Measurements from ENCODE around the gene KANTR. TPM values are rescaled to one million over a fixed set of nuclear protein-coding genes. Genes with fewer than 3 reads are reported as not detected.

KANTR gene
- total RNA-seq, 1 experiment from 2014 or later, result 7.7 TPM

DNA sequence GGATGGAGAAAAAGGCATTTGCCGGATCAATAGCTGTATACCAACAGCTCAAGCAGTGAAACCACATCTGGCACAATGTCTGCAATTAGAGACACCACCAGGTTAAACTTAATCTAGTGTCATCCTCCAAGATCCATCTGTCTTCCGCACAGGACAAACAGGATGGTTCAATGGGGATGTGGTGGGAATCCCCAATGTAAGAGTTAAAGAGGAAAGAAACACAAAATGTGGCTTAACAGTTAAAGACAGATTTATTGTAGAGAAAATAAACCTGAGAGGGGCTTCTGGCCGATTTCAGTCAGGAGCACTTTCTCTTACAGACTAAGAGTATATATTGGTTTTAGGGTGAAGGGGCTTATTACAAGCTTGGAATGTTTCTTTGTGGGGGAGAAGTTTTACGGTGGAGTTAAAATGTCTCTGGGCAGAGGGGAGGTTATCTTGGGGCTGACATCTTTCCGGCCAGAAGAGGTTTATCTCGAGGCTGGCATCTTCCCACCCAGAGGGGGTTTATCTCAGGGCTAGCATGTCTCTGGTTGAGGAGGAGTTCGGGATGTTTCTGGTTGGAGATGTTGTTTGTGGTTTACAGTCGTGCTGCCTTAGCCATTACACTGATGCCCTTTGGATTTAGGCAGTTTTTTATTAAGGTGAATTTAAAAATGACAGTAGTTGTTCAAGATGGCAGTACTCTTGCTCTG, 61.7 kb downstream of the KANTR start:
- TF ChIP-seq, protein P1, sequence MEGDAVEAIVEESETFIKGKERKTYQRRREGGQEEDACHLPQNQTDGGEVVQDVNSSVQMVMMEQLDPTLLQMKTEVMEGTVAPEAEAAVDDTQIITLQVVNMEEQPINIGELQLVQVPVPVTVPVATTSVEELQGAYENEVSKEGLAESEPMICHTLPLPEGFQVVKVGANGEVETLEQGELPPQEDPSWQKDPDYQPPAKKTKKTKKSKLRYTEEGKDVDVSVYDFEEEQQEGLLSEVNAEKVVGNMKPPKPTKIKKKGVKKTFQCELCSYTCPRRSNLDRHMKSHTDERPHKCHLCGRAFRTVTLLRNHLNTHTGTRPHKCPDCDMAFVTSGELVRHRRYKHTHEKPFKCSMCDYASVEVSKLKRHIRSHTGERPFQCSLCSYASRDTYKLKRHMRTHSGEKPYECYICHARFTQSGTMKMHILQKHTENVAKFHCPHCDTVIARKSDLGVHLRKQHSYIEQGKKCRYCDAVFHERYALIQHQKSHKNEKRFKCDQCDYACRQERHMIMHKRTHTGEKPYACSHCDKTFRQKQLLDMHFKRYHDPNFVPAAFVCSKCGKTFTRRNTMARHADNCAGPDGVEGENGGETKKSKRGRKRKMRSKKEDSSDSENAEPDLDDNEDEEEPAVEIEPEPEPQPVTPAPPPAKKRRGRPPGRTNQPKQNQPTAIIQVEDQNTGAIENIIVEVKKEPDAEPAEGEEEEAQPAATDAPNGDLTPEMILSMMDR (conservative IDR thresholded peaks at IDR 0.05), result no peak

More for the DNA sequence above, 61.7 kb downstream of the KANTR start:
- H3K9me3 Mint-ChIP-seq, result peaks cover 67 to 71% of the 10 kb centered on the region in 2 experiments
- Histone ChIP-seq H3K27me3 (ENCODE audit: insufficient read depth, low read length) (no peaks in the 10 kb centered on the region), H2BK20ac (ENCODE audit: low read depth, low read length, poor library complexity, severe bottlenecking) (no peak overlapping the region), H4K5ac (ENCODE audit: insufficient read length, low read depth, low read length) (no peak overlapping the region), H3K4me1 (ENCODE audit: insufficient read depth, low read length) (no peaks in the 10 kb centered on the region), H2AFZ (ENCODE audit: low read length) (no peak overlapping the region), H3K79me1 (ENCODE audit: insufficient read depth, low read depth, low read length, poor library complexity, severe bottlenecking) (no peaks in the 10 kb centered on the region), H2BK5ac (ENCODE audit: insufficient read length, low read length) (no peak overlapping the region), H2BK15ac (ENCODE audit: low read depth, low read length) (no peak overlapping the region), H3K4ac (ENCODE audit: low read depth, low read length) (no peak overlapping the region), H3K79me2 (ENCODE audit: insufficient read depth, low read length) (no peaks in the 10 kb centered on the region), H2AK5ac (ENCODE audit: insufficient read length, low read length) (no peak overlapping the region), H2BK12ac (ENCODE audit: insufficient read length, low read depth, low read length) (no peak overlapping the region), H4K91ac (ENCODE audit: insufficient read length, low read depth, low read length) (no peak overlapping the region), H3K9me3 (ENCODE audit: control insufficient read depth, low read depth, low read length) (peaks cover 32% of the 10 kb centered on the region), H3K56ac (ENCODE audit: insufficient read length, low read depth, low read length) (no peak overlapping the region), H3K18ac (ENCODE audit: insufficient read length, low read depth, low read length) (no peak overlapping the region), H3K27ac (ENCODE audit: insufficient read length, low read depth, low read length) (no peak overlapping the region), H3K14ac (ENCODE audit: insufficient read depth, low read length) (no peak overlapping the region), H3K23me2 (ENCODE audit: insufficient read length, low read depth, low read length, poor library complexity, severe bottlenecking) (no peaks in the 10 kb centered on the region), H3K9ac (ENCODE audit: extremely low read depth, insufficient read length, low read length) (no peak overlapping the region), H3K4me2 (ENCODE audit: insufficient read depth, insufficient read length, low read length) (no peak overlapping the region), H3T11ph (ENCODE audit: low read length) (no peak overlapping the region), H3K23ac (ENCODE audit: insufficient read length, low read depth, low read length) (no peak overlapping the region), H4K20me1 (ENCODE audit: control insufficient read depth, insufficient read depth, insufficient read length) (no peaks in the 10 kb centered on the region), H4K8ac (replicated peaks; ENCODE audit: insufficient read length, low read depth, low read length) (no peak overlapping the region), H2BK120ac (ENCODE audit: low read depth, low read length, poor library complexity, severe bottlenecking) (no peak overlapping the region)
- no peak for DNase-seq
- no CpG with 5 or more reads among the region's 8 CpGs for WGBS (ENCODE audit: extremely low coverage, insufficient read length, low lambda C conversion rate)
- H3K36me3 Mint-ChIP-seq (ENCODE audit: insufficient read depth in 1 of 3, low read depth in 3 of 3), result peaks cover 21 to 29% (median 27%) of the 10 kb centered on the region in 3 experiments
- H3K27me3 Mint-ChIP-seq (ENCODE audit: low read depth), result no peaks in the 10 kb centered on the region; the same call in 1 of the 2 replicates
- H3K4me3 Mint-ChIP-seq, result no peak overlapping the region
- no peaks in the 10 kb centered on the region for H3K4me1 Mint-ChIP-seq
- no peak overlapping the region for H3K27ac Mint-ChIP-seq

Data from H9 (cell line).